K562 (cell line): ENCODE data around the gene GAMT. TPM values are rescaled to one million over a fixed set of nuclear protein-coding genes. Genes with fewer than 3 reads are reported as not detected.
A peak's percentile ranks its signal among the peaks of the same experiment; 100 is the strongest.

ENCODE experiments used
- ATAC-seq: fragments of 200-7000 bp; cut with Tn5 transposase; 3 replicates; pipeline ENCODE4 v1.9.1; 2020; ENCODE audit warnings: moderate library complexity
- BruUV-seq: library from RNA; stranded (reverse); fragments of 400-500 nt; replicated peaks from 2 replicates; lab custom pipeline; 2021; lab: Mats Ljungman, UMichigan
- CTCF ChIA-PET: fragments of 300-600 bp; formaldehyde crosslinking; extraction: SDS; loops from one replicate; lab custom pipeline; 2021; ENCODE audit warnings: low intra/inter-chr PET ratio; lab: Yijun Ruan, JAX
- POLR2A ChIA-PET: fragments of 300-600, 350-650 bp; sonication (Branson Sonifier 250); formaldehyde crosslinking; extraction: SDS; loops from one replicate; lab custom pipeline; 2021; ENCODE audit warnings: antibody characterized with exemption, inconsistent platforms; lab: Yijun Ruan, JAX
- DNase-seq, 4 experiments: peaks; one replicate each; pipeline versions ENCODE4 v3.0.0 to v3.0.0-alpha.2; 2011 to 2018; ENCODE audit warnings: low spot score in 3 of 4, mixed read lengths in 3 of 4; ENCODE audit errors: extremely low read depth in 1 of 4
- FAIRE-seq: peaks from 2 replicates; lab custom pipeline; 2011; peaks lifted over from hg19 to GRCh38; lab: Jason Lieb, UNC
- H2AFZ ChIP-seq: 2 replicates; pipeline ENCODE4 v1.6.0; 2011; ENCODE audit warnings: low read depth, low read length, control low read depth, inconsistent platforms
- H3K27ac ChIP-seq: fragments of 200-600 bp; 3 replicates; pipeline ENCODE4 v1.8.0; 2011; ENCODE audit warnings: low read depth, mild to moderate bottlenecking, control low read depth, inconsistent platforms, low read length, moderate library complexity, mixed read lengths; ENCODE audit errors: extremely low read depth
- H3K27me3 ChIP-seq, 2 experiments: fragments of 300-600 bp in 1 of 2; 2 replicates in 1 of 2; 3 replicates in 1 of 2; pipeline versions ENCODE4 v1.6.0 to v1.8.0; 2011; ENCODE audit warnings: inconsistent platforms in 2 of 2, low read length in 2 of 2, mild to moderate bottlenecking in 1 of 2, mixed read lengths in 1 of 2, moderate library complexity in 1 of 2; ENCODE audit not compliant: control insufficient read depth in 2 of 2, insufficient read depth in 2 of 2
- H3K36me3 ChIP-seq: fragments of 300-600 bp; 3 replicates; pipeline ENCODE4 v1.8.0; 2011; ENCODE audit warnings: mild to moderate bottlenecking, low read length, inconsistent platforms; ENCODE audit not compliant: control insufficient read depth, insufficient read depth
- H3K4me1 ChIP-seq, 2 experiments: fragments of 200-600 bp in 1 of 2; replicated peaks in 1 of 2; 2 replicates in 1 of 2; 3 replicates in 1 of 2; pipeline versions ENCODE4 v1.5.1 to v1.8.0; 2011; ENCODE audit warnings: inconsistent platforms in 2 of 2, low read length in 2 of 2, mild to moderate bottlenecking in 1 of 2, mixed read lengths in 1 of 2, moderate library complexity in 1 of 2; ENCODE audit not compliant: control insufficient read depth in 2 of 2, insufficient read depth in 2 of 2
- H3K4me2 ChIP-seq: 2 replicates; pipeline ENCODE4 v1.6.1; 2011; ENCODE audit warnings: low read length, control low read depth, inconsistent platforms, mixed read lengths; ENCODE audit not compliant: insufficient read depth
- H3K4me3 ChIP-seq: fragments of 200-600 bp; sonication (generic), shearing (Covaris generic); 2 replicates; pipeline ENCODE4 v1.5.1; 2016; ENCODE audit warnings: control low read depth, inconsistent platforms
- H3K79me2 ChIP-seq: fragments of 200-600 bp; 3 replicates; pipeline ENCODE4 v1.8.0; 2011; ENCODE audit warnings: low read length, inconsistent platforms; ENCODE audit not compliant: control insufficient read depth, insufficient read depth
- H3K9ac ChIP-seq, 2 experiments: 2 replicates each; pipeline versions ENCODE4 v1.6.0 to v1.6.1; 2011; ENCODE audit warnings: low read depth in 2 of 2, low read length in 2 of 2, control low read depth in 1 of 2, inconsistent platforms in 1 of 2, mild to moderate bottlenecking in 1 of 2, mixed read lengths in 1 of 2; ENCODE audit not compliant: insufficient read depth in 1 of 2
- H3K9me1 ChIP-seq: one replicate; pipeline ENCODE4 v1.6.0; 2011; ENCODE audit warnings: inconsistent platforms, mild to moderate bottlenecking, low read length, moderate library complexity; ENCODE audit not compliant: control insufficient read depth, insufficient read depth
- H3K9me3 ChIP-seq: replicated peaks from 2 replicates; pipeline ENCODE4 v1.5.1; 2011; ENCODE audit warnings: low read depth, low read length, inconsistent platforms; ENCODE audit not compliant: control insufficient read depth, insufficient read depth
- H4K20me1 ChIP-seq: replicated peaks from 2 replicates; pipeline ENCODE4 v1.6.1; 2011; ENCODE audit warnings: low read length, inconsistent platforms, mixed read lengths; ENCODE audit not compliant: control insufficient read depth, insufficient read depth
- NFYB ChIP-seq: IDR thresholded peaks from 2 replicates; pipeline ENCODE4 v1.6.1; 2011; ENCODE audit warnings: mild to moderate bottlenecking, moderate library complexity; ENCODE audit not compliant: insufficient read length; ENCODE audit errors: extremely low read depth
- TEAD2 ChIP-seq: fragments of 450-650 bp; IDR thresholded peaks from 2 replicates; pipeline ENCODE4 v1.6.1; 2016; ENCODE audit warnings: missing genetic modification characterization, control low read depth, missing compliant biosample characterization
- U2AF1 ChIP-seq: fragments of 200-400 bp; formaldehyde crosslinking; optimal IDR thresholded peaks from 2 replicates; pipeline ENCODE3; 2017; ENCODE audit warnings: mild to moderate bottlenecking, low read depth, low read length, moderate library complexity
- ZFX ChIP-seq: sonication (generic); formaldehyde crosslinking; IDR thresholded peaks from 2 replicates; pipeline ENCODE4 v1.8.0; 2022; ENCODE audit warnings: mild to moderate bottlenecking, missing genetic modification reagents, moderate library complexity
- WGBS: fragments of 100-300 bp; shearing (Covaris generic); methylation state at CpG from one replicate; pipeline ENCODE4 v1.1.6; 2016; ENCODE audit warnings: low coverage, mixed read lengths; ENCODE audit not compliant: insufficient coverage; ENCODE audit errors: missing lambda C conversion rate; 5-methylcytosine and 5-hydroxymethylcytosine counted together
- in situ Hi-C: fragments of 300-500 bp; cut with MboI; formaldehyde crosslinking; loops from 4 replicates; pipeline ENCODE4 v1.15.0; 2018; ENCODE audit warnings: inconsistent platforms, mixed read lengths
- intact Hi-C: fragments of 100-400 bp; cut with micrococcal nuclease; formaldehyde crosslinking; loops from 2 replicates; pipeline ENCODE4 v1.14.2; 2022
- polyA plus RNA-seq, 8 experiments: library from polyadenylated mRNA; depleted of rRNA in 4 of 8; stranded (reverse) in 5 of 8; unstranded in 3 of 8; fragments of >200 nt; fragmentation: Nextera tagmentation in 2 of 8; fragmentation: Illumina TruSeq in 1 of 8; extraction: Ambion mirVana in 2 of 8; extraction: Trizol in 1 of 8; gene quantifications; 2 replicates each; pipeline versions ENCODE4 v1.2.1 to v1.2.3, GENCODE V29; 2011 to 2014; ENCODE audit warnings: inconsistent platforms in 1 of 8, missing spikeins in 1 of 8
- total RNA-seq, 7 experiments: library from RNA; depleted of rRNA in 6 of 7; stranded (reverse); fragments of >200 nt in 6 of 7; fragmentation: Illumina TruSeq in 2 of 7; extraction: Trizol in 2 of 7; gene quantifications; 2 replicates each; pipeline versions ENCODE4 v1.2.1 to v1.2.3, GENCODE V29; 2011 to 2021; ENCODE audit warnings: low replicate concordance in 1 of 7
- TF ChIP-seq, protein P1 (sequence below): fragments of 450-650 bp; formaldehyde crosslinking; IDR thresholded peaks from 2 replicates; pipeline ENCODE4 v1.4.0; 2022; ENCODE audit warnings: missing genetic modification characterization
- TF ChIP-seq, protein P2 (sequence below): fragments of 200-800 bp; sonication (Bioruptor generic); IDR thresholded peaks from 2 replicates; pipeline ENCODE4 v1.6.1; 2017; ENCODE audit warnings: missing genetic modification characterization, missing compliant biosample characterization

GAMT gene
- total and polyA plus RNA-seq, 9 of the 15 experiments (the other 6 are each of a cell fraction or from before 2014, with no cell fraction given): 1.3 to 35.3 (median 27.2) TPM

DNA sequence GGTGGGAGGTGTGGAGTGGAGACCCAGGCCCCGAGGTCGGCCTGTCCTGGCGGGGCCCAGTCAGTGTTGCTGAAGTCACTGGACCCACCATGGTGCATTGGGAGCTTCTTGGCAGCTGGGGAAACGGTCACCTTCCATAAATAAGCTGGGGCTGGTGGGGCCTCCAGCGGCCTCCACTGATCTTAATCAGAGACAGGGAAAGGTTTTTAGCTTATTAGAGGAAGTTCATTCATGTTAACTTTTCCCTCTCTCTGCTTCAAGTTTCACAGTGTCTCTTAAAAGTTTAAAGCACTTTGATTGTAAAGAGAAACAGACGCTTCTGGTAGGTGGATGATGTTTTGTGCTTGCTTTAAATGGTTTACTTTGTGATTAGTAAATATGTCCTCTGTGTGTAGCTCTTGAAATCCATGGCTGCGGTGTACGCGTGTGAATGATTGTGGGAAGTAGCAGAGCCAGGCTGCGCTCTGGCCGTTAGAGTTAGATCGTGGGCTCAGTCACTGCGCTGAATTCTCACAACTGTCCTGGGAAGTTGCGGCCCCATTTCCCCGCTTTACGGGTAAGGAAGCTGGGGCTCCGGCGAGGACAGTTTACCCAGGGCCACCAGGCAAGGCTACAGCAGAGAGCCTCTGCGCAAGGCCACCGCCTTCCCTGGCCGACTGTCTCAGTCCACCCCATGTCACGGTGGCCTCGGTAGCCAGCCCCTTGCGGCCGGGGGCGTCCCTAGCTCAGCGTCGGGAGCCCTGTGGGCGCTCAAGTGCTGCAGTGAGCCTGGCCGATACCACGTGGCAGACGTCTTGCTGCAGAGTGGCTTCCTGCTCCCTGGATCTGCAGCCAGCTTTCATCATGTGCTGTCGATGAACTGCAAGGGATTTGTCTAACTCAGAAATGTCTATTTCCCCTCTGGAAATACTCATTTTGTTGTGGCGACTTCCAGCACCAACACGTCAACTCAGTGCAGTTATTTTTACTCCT, 34.2 kb downstream of the GAMT start (continued):
- TF ChIP-seq, protein P1, sequence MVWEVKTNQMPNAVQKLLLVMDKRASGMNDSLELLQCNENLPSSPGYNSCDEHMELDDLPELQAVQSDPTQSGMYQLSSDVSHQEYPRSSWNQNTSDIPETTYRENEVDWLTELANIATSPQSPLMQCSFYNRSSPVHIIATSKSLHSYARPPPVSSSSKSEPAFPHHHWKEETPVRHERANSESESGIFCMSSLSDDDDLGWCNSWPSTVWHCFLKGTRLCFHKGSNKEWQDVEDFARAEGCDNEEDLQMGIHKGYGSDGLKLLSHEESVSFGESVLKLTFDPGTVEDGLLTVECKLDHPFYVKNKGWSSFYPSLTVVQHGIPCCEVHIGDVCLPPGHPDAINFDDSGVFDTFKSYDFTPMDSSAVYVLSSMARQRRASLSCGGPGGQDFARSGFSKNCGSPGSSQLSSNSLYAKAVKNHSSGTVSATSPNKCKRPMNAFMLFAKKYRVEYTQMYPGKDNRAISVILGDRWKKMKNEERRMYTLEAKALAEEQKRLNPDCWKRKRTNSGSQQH (CRISPR knock-in tag): no peak
- no peak for TF ChIP-seq U2AF1
- TF ChIP-seq, all 486 proteins: peak for 13

DNA sequence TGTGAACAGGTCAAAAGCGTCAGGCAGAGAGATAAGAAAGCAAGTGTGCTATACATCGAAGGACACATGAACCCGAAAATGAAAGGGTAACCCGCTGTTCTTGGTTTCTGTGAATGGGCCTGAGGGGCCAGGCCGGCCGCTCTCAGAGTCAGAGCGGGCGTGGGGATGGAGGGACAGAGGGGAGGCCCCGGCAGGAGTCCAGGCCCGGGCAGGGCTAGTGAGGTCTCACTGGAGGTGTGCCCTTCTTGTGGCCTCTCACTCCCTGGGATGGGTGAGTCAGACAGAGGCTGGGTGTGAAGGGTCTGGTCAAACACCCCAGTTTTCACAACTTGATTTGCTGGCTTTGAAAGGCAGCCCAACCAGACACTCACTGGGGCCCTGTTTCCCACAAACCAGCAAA, 35.0 kb downstream of the GAMT start:
- Histone ChIP-seq H3K27me3 (no peaks in the 10 kb centered on the region), H2AFZ (no peak overlapping the region), H3K27ac (peak overlapping the region; percentile 40; the same call in 1 of the 3 replicates), H3K79me2 (no peaks in the 10 kb centered on the region), H4K20me1 (no peaks in the 10 kb centered on the region), H3K4me3 (no peak overlapping the region), H3K4me1 (peaks cover 12 to 51% of the 10 kb centered on the region in 2 experiments), H3K9me3 (no peaks in the 10 kb centered on the region), H3K36me3 (peaks cover 92% of the 10 kb centered on the region), H3K9me1 (no peaks in the 10 kb centered on the region), H3K4me2 (no peak overlapping the region; the same call in 1 of the 2 replicates), H3K9ac (peak overlapping the region in 1 of 2 experiments; percentile 88; a peak in 2 of 4 replicates)
- 85% methylated on average over 10 of the region's 10 CpGs for WGBS
- ChIA-PET POLR2A (interaction anchor here (0.5 to 1.9 kb wide), 4 partner anchors 8 to 315 kb away, joined by 3 to 6 read pairs (median 4); no protein-coding TSS in a partner anchor), CTCF (no interaction called here)
- TF ChIP-seq TEAD2 (tag) (no peak), ZFX (0 out of 2 replicates have a peak, but pooled peaks have one; percentile 42), NFYB (no peak)
- TF ChIP-seq, protein P2, sequence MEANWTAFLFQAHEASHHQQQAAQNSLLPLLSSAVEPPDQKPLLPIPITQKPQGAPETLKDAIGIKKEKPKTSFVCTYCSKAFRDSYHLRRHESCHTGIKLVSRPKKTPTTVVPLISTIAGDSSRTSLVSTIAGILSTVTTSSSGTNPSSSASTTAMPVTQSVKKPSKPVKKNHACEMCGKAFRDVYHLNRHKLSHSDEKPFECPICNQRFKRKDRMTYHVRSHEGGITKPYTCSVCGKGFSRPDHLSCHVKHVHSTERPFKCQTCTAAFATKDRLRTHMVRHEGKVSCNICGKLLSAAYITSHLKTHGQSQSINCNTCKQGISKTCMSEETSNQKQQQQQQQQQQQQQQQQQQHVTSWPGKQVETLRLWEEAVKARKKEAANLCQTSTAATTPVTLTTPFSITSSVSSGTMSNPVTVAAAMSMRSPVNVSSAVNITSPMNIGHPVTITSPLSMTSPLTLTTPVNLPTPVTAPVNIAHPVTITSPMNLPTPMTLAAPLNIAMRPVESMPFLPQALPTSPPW (CRISPR knock-in tag): 0 out of 2 replicates have a peak, but pooled peaks have one; percentile 8
- intact Hi-C loops (no loop called here), in situ Hi-C loops (no loop called here)
- no peak; the same call in 2 of the 3 replicates for ATAC-seq
- BruUV-seq: no TSS peak
- FAIRE-seq: no peak
- no peak for DNase-seq
